ENCODE results near the gene LBP. TPM values are rescaled to one million over a fixed set of nuclear protein-coding genes. Genes with fewer than 3 reads are reported as not detected.

The LBP gene
- total and polyA plus RNA-seq, 2 experiments from 2014 or later: 0.10 to 0.19 TPM

GRCh38 chr20:38414769-38415450 lies 68.6 kb downstream of the LBP start:
- Mint-ChIP-seq H3K27ac (no peak overlapping the region), H3K4me3 (no peak overlapping the region), H3K9me3 (no peaks in the 10 kb centered on the region), H3K4me1 (peaks cover 19% of the 10 kb centered on the region), H3K36me3 (ENCODE audit: low read depth) (peaks cover 58% of the 10 kb centered on the region), H3K27me3 (ENCODE audit: insufficient read depth, low read depth, poor library complexity) (peaks cover 7% of the 10 kb centered on the region)
- no peaks in the 10 kb centered on the region for H3K79me2 ChIP-seq (replicated peaks; ENCODE audit: insufficient read depth)
- H3K4me2 ChIP-seq: no peak overlapping the region
- TF ChIP-seq JUNB (IDR thresholded peaks at IDR 0.05; ENCODE audit: unreplicated experiment) (no peak), ETS1 (IDR thresholded peaks at IDR 0.05) (no peak), STAT1 (IDR thresholded peaks at IDR 0.05; ENCODE audit: unreplicated experiment) (no peak), EZH2phosphoT487 (IDR thresholded peaks at IDR 0.05; ENCODE audit: unreplicated experiment) (no peak), CREB1 (CRISPR knock-in tag; IDR thresholded peaks at IDR 0.05; ENCODE audit: low read depth) (no peak), NANOG (IDR thresholded peaks at IDR 0.05; ENCODE audit: borderline replicate concordance) (no peak), ZNF462 (CRISPR knock-in tag; IDR thresholded peaks at IDR 0.05) (no peak), REST (IDR thresholded peaks at IDR 0.05; ENCODE audit: unreplicated experiment) (no peak), ZNF114 (CRISPR knock-in tag; IDR thresholded peaks at IDR 0.05) (no peak), EZH2 (IDR thresholded peaks at IDR 0.05; ENCODE audit: low read depth, unreplicated experiment) (no peak), ZNF331 (CRISPR knock-in tag; IDR thresholded peaks at IDR 0.05; ENCODE audit: low read depth) (no peak), CTCF (conservative IDR thresholded peaks at IDR 0.05; ENCODE audit: low read depth in 2 of 2) (no peak), POLR2AphosphoS5 (IDR thresholded peaks at IDR 0.05; ENCODE audit: low read depth) (no peak)
- peak overlapping the region; percentile 74; the same call in 1 of the 2 replicates for H3K27ac ChIP-seq (ENCODE audit: low read depth)
- DNase-seq (ENCODE audit: low spot score) (no peak), ATAC-seq (no peak)
- H3K9me2 ChIP-seq (ENCODE audit: insufficient read depth): no peaks in the 10 kb centered on the region
- peaks cover 16% of the 10 kb centered on the region for H3K36me3 ChIP-seq (ENCODE audit: insufficient read depth)
- peaks cover 16% of the 10 kb centered on the region for H3K4me1 ChIP-seq (ENCODE audit: insufficient read depth)
- H3K4me3 ChIP-seq: no peak overlapping the region
- no peaks in the 10 kb centered on the region for H3K27me3 ChIP-seq (ENCODE audit: insufficient read depth)
- H4K20me1 ChIP-seq (replicated peaks; ENCODE audit: insufficient read depth): peaks cover 18% of the 10 kb centered on the region
- H3F3A ChIP-seq (replicated peaks; ENCODE audit: low read depth): peaks cover 20% of the 10 kb centered on the region; the same call in 1 of the 2 replicates
- no peak overlapping the region for H2AFZ ChIP-seq

All from GM23338 (cell line).